HCT116 (cell line): Measurements from ENCODE around the gene TTC24. TPM values are rescaled to one million over a fixed set of nuclear protein-coding genes. Genes with fewer than 3 reads are reported as not detected.
"Not testable (repeated sequence)": the region's sequence is repeated elsewhere in the genome, so short reads cannot be mapped to it uniquely, and the experiment has no call there.

Source experiments
- ATAC-seq: fragments of 200-7000 bp; cut with Tn5 transposase; 2 replicates; pipeline ENCODE4 v1.9.1; 2020; ENCODE audit warnings: mild to moderate bottlenecking, moderate library complexity
- BruUV-seq: library from RNA; stranded (reverse); fragments of 400-500 nt; replicated peaks from 2 replicates; lab custom pipeline; 2021; lab: Mats Ljungman, UMichigan
- CTCF ChIA-PET: fragments of 300-600 bp; sonication (Branson Sonifier 250); formaldehyde crosslinking; loops from one replicate; lab custom pipeline; 2021; ENCODE audit warnings: antibody characterized with exemption; lab: Charles Lee
- POLR2A ChIA-PET: fragments of 300-600, 350-600 bp; sonication (Branson Sonifier 250); formaldehyde crosslinking; loops from one replicate; lab custom pipeline; 2021; ENCODE audit warnings: antibody characterized with exemption; lab: Charles Lee
- RAD21 ChIA-PET, 2 experiments: fragments of 300-600 bp; sonication (Branson Sonifier 250); formaldehyde crosslinking; loops; one replicate each; lab custom pipeline; 2023; ENCODE audit warnings: low total read pairs in 2 of 2; ENCODE audit not compliant: uncharacterized antibody in 2 of 2, unreplicated experiment in 2 of 2, low non-redundant PET in 1 of 2; lab: Charles Lee
- DNase-seq: peaks from one replicate; pipeline ENCODE4 v3.0.0-alpha.2; 2010; ENCODE audit warnings: low read depth, low spot score
- H2AFZ ChIP-seq: fragments of 200-600 bp; shearing (Covaris generic), sonication (generic); 2 replicates; pipeline ENCODE4 v1.6.1; 2017; ENCODE audit warnings: low read depth, mixed run types, mixed read lengths, antibody characterized with exemption, low read length; ENCODE audit not compliant: poor library complexity, severe bottlenecking
- H3K27ac ChIP-seq: 2 replicates; pipeline ENCODE4 v1.5.1; 2012; ENCODE audit warnings: low read depth, low read length
- H3K27me3 ChIP-seq: fragments of 200-600 bp; sonication (generic); 2 replicates; pipeline ENCODE4 v1.6.1; 2016; ENCODE audit warnings: mixed run types, low read length, mixed read lengths; ENCODE audit not compliant: insufficient read depth
- H3K36me3 ChIP-seq, 2 experiments: fragments of 200-500 bp in 1 of 2; fragments of 200-600 bp in 1 of 2; sonication (Bioruptor generic) in 1 of 2; sonication (generic) in 1 of 2; 2 replicates each; pipeline versions ENCODE4 v1.5.1 to v1.6.1; 2014 to 2016; ENCODE audit warnings: low read length in 2 of 2, inconsistent platforms in 1 of 2, mixed read lengths in 1 of 2, mixed run types in 1 of 2; ENCODE audit not compliant: insufficient read depth in 2 of 2, control insufficient read depth in 1 of 2
- H3K4me1 ChIP-seq, 2 experiments: fragments of 200-600 bp in 1 of 2; sonication (generic) in 1 of 2; 2 replicates each; pipeline versions ENCODE4 v1.5.1 to v1.6.1; 2012 to 2017; ENCODE audit warnings: low read length in 2 of 2, inconsistent platforms in 1 of 2, mild to moderate bottlenecking in 1 of 2, mixed read lengths in 1 of 2, mixed run types in 1 of 2, moderate library complexity in 1 of 2; ENCODE audit not compliant: insufficient read depth in 2 of 2, control insufficient read depth in 1 of 2
- H3K4me2 ChIP-seq: fragments of 200-600 bp; sonication (generic); 2 replicates; pipeline ENCODE4 v1.6.1; 2017; ENCODE audit warnings: mixed run types, low read length, mixed read lengths
- H3K4me3 ChIP-seq, 2 experiments: fragments of 200-600 bp in 1 of 2; sonication (generic) in 1 of 2; replicated peaks in 1 of 2; 2 replicates each; pipeline ENCODE4 v1.5.1; 2011 to 2016; ENCODE audit warnings: low read length in 2 of 2, control low read depth in 1 of 2, low read depth in 1 of 2, mild to moderate bottlenecking in 1 of 2, mixed read lengths in 1 of 2, mixed run types in 1 of 2
- H3K79me2 ChIP-seq: fragments of 200-600 bp; sonication (generic); 2 replicates; pipeline ENCODE4 v1.6.1; 2017; ENCODE audit warnings: mild to moderate bottlenecking, mixed run types, low read length, moderate library complexity, mixed read lengths; ENCODE audit not compliant: insufficient read depth
- H3K9ac ChIP-seq: fragments of 200-600 bp; sonication (generic); 2 replicates; pipeline ENCODE4 v1.6.1; 2016; ENCODE audit warnings: low read length, mixed read lengths
- H3K9me2 ChIP-seq: fragments of 200-600 bp; sonication (generic), shearing (Covaris generic); 2 replicates; pipeline ENCODE4 v1.6.1; 2017; ENCODE audit warnings: mixed run types, mild to moderate bottlenecking, moderate library complexity; ENCODE audit not compliant: insufficient read depth
- H3K9me3 ChIP-seq, 2 experiments: fragments of 200-500 bp in 1 of 2; fragments of 200-600 bp in 1 of 2; sonication (Bioruptor generic) in 1 of 2; sonication (generic) in 1 of 2; 2 replicates each; pipeline ENCODE4 v1.6.1; 2014 to 2017; ENCODE audit warnings: low read length in 2 of 2, mixed read lengths in 2 of 2, inconsistent platforms in 1 of 2, low read depth in 1 of 2, mild to moderate bottlenecking in 1 of 2, mixed run types in 1 of 2, moderate library complexity in 1 of 2; ENCODE audit not compliant: control insufficient read depth in 1 of 2, insufficient read depth in 1 of 2
- H4K20me1 ChIP-seq: fragments of 200-600 bp; sonication (generic), shearing (Covaris generic); 2 replicates; pipeline ENCODE4 v1.6.1; 2017; ENCODE audit warnings: mixed run types, mild to moderate bottlenecking, moderate library complexity; ENCODE audit not compliant: insufficient read depth
- POLR2AphosphoS5 ChIP-seq: IDR thresholded peaks from 2 replicates; pipeline ENCODE4 v1.6.1; 2011; ENCODE audit warnings: mild to moderate bottlenecking, low read depth, low read length, moderate library complexity
- RAD21 ChIP-seq: IDR thresholded peaks from 2 replicates; pipeline ENCODE4 v1.6.1; 2012; ENCODE audit warnings: low read depth, mild to moderate bottlenecking
- SP1 ChIP-seq: IDR thresholded peaks from 2 replicates; pipeline ENCODE4 v1.6.1; 2012; ENCODE audit warnings: low read depth
- SRF ChIP-seq: IDR thresholded peaks from 2 replicates; pipeline ENCODE4 v1.6.1; 2012; ENCODE audit warnings: low read depth
- intact Hi-C: fragments of 100-400 bp; cut with micrococcal nuclease; formaldehyde crosslinking; loops from 2 replicates; pipeline ENCODE4 v1.10.0; 2022
- total RNA-seq: library from RNA; stranded (reverse); gene quantifications from one replicate; pipeline ENCODE4 v1.2.1, GENCODE V29; 2021; ENCODE audit not compliant: unreplicated experiment

TTC24 gene
- total RNA-seq, 1 experiment from 2014 or later: not detected

DNA sequence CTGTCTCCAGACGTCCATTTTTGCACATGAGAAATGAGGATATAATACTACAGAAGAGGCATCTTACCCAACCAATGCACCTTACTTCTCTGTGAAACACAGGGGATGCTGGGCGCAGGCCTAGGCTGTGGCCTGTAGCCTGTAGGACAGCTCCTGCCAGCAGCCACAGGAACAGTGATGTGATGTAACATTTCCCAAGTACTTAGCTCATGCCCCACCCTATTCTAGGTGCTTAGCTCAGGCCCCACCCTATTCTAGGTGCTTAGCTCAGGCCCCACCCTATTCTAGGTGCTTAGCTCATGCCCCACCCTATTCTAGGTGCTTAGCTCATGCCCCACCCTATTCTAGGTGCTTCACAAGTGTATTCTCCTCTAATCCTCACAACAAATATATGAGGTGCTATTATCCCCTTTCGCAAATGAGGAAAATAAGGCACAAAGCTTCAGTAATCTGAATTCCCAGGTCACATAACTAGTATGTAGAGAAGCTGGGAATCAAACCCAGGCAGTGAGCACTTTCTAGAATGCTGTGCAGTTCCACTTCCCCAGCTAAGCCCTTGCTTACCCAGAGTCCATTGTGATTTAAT, 7.5 kb downstream of the TTC24 start:
- intact Hi-C loops: no loop called here
- Histone ChIP-seq H3K4me3 (peak overlapping the region in 1 of 2 experiments; percentile 17; a peak in 2 of 4 replicates), H3K36me3 (no peaks in the 10 kb centered on the region), H3K9me3 (no peaks in the 10 kb centered on the region), H3K27me3 (no peaks in the 10 kb centered on the region), H4K20me1 (no peaks in the 10 kb centered on the region), H3K9me2 (no peaks in the 10 kb centered on the region), H2AFZ (no peak overlapping the region), H3K27ac (no peak overlapping the region), H3K4me1 (peaks cover 11 to 38% of the 10 kb centered on the region in 2 experiments), H3K4me2 (peak overlapping the region; percentile 30; the same call in 1 of the 2 replicates), H3K79me2 (peaks cover 4% of the 10 kb centered on the region; the same call in 1 of the 2 replicates), H3K9ac (no peak overlapping the region)
- ATAC-seq (peak; percentile 18; the same call in 1 of the 2 replicates), DNase-seq (no peak)
- POLR2A ChIA-PET: interaction anchor here (0.6 to 0.7 kb wide), 2 partner anchors 14 to 16 kb away, joined by 3 read pairs; partner anchors contain the start of gene GPATCH4
- RAD21 ChIA-PET: interaction anchor here (0.6 to 0.9 kb wide), 2 partner anchors 21 to 201 kb away, joined by 3 to 4 read pairs; no protein-coding TSS in a partner anchor
- no peak for TF ChIP-seq SRF
- no peak; the same call in 1 of the 2 replicates for TF ChIP-seq SP1
- TF ChIP-seq POLR2AphosphoS5: peak; percentile 33; the same call in 1 of the 2 replicates
- TF ChIP-seq RAD21: no peak
- BruUV-seq: no TSS peak
- CTCF ChIA-PET: interaction anchor here (0.9 to 3.0 kb wide), 4 partner anchors 18 to 30 kb away, joined by 3 to 19 read pairs (median 3); no protein-coding TSS in a partner anchor

GRCh38 chr1:156587927-156588326, 8.4 kb downstream of the TTC24 start:
- H3K9me2 ChIP-seq, H3K4me2 ChIP-seq, H3K27ac ChIP-seq, H3K9me3 ChIP-seq, CTCF ChIA-PET, H3K36me3 ChIP-seq, DNase-seq, H4K20me1 ChIP-seq, H3K9ac ChIP-seq, intact Hi-C loops, POLR2A ChIA-PET, H3K4me3 ChIP-seq, H3K27me3 ChIP-seq, H2AFZ ChIP-seq, RAD21 ChIA-PET, BruUV-seq, ATAC-seq: not testable (repeated sequence)
- H3K4me1 ChIP-seq: peaks cover 15 to 46% of the 10 kb centered on the region in 2 experiments
- peaks cover 12% of the 10 kb centered on the region; the same call in 1 of the 2 replicates for H3K79me2 ChIP-seq
